DND-41 (cell line): Measurements from ENCODE around the gene TMEM86A.

Source experiments
- ATAC-seq: fragments of 200-7000 bp; cut with Tn5 transposase; 3 replicates; pipeline ENCODE4 v1.9.1; 2021; ENCODE audit warnings: low read depth; ENCODE audit not compliant: insufficient read depth
- DNase-seq: peaks from one replicate; pipeline ENCODE4 v3.0.0-alpha.2; 2020
- H2AFZ ChIP-seq: 2 replicates; pipeline ENCODE4 v1.6.0; 2012; ENCODE audit warnings: low read depth, low read length
- H3K27ac ChIP-seq: 2 replicates; pipeline ENCODE4 v1.5.1; 2012; ENCODE audit warnings: low read length, inconsistent platforms
- H3K27me3 ChIP-seq: fragments of 200-600 bp; sonication (generic); 2 replicates; pipeline ENCODE4 v1.6.0; 2012; ENCODE audit warnings: low read length, mild to moderate bottlenecking, inconsistent platforms; ENCODE audit not compliant: insufficient read depth, poor library complexity
- H3K36me3 ChIP-seq: 2 replicates; pipeline ENCODE4 v1.5.1; 2012; ENCODE audit warnings: low read length, inconsistent platforms; ENCODE audit not compliant: insufficient read depth
- H3K4me1 ChIP-seq: 2 replicates; pipeline ENCODE4 v1.5.1; 2012; ENCODE audit warnings: mild to moderate bottlenecking, low read length; ENCODE audit not compliant: insufficient read depth
- H3K4me2 ChIP-seq: 2 replicates; pipeline ENCODE4 v1.6.0; 2012; ENCODE audit warnings: mild to moderate bottlenecking, moderate library complexity, low read length, inconsistent platforms; ENCODE audit not compliant: insufficient read depth
- H3K4me3 ChIP-seq, 2 experiments: fragments of 200-600 bp in 1 of 2; shearing (Covaris generic) in 1 of 2; 2 replicates each; pipeline ENCODE4 v1.5.1; 2012 to 2016; ENCODE audit warnings: inconsistent platforms in 2 of 2, low read length in 2 of 2, mild to moderate bottlenecking in 2 of 2, low read depth in 1 of 2, moderate library complexity in 1 of 2
- H3K79me2 ChIP-seq: 2 replicates; pipeline ENCODE4 v1.6.0; 2012; ENCODE audit warnings: low read length, inconsistent platforms; ENCODE audit not compliant: insufficient read depth
- H3K9ac ChIP-seq: 2 replicates; pipeline ENCODE4 v1.6.0; 2012; ENCODE audit warnings: low read depth, mild to moderate bottlenecking, inconsistent platforms, low read length, moderate library complexity
- H3K9me3 ChIP-seq: 2 replicates; pipeline ENCODE4 v1.5.1; 2012; ENCODE audit warnings: low read length, moderate library complexity, mild to moderate bottlenecking, inconsistent platforms; ENCODE audit not compliant: insufficient read depth, severe bottlenecking
- H4K20me1 ChIP-seq: 2 replicates; pipeline ENCODE4 v1.6.0; 2012; ENCODE audit warnings: low read length; ENCODE audit not compliant: insufficient read depth
- CTCF ChIP-seq: IDR thresholded peaks from 2 replicates; pipeline ENCODE4 v1.5.1; 2012; ENCODE audit warnings: borderline replicate concordance, low read length, moderate library complexity, mild to moderate bottlenecking; ENCODE audit not compliant: poor library complexity, severe bottlenecking; ENCODE audit errors: extremely low read depth
- EZH2 ChIP-seq: IDR thresholded peaks from 3 replicates; pipeline ENCODE4 v1.6.1; 2012; ENCODE audit warnings: borderline replicate concordance, low read depth, mild to moderate bottlenecking, moderate library complexity, low read length, inconsistent platforms; ENCODE audit not compliant: severe bottlenecking

The TMEM86A gene

GRCh38 chr11:18754308-18754707 lies 55.7 kb downstream of the TMEM86A start:
- H3K4me1 ChIP-seq = no peaks in the 10 kb centered on the region
- no peak overlapping the region for H3K9ac ChIP-seq
- H3K9me3 ChIP-seq = no peaks in the 10 kb centered on the region
- no peak overlapping the region for H3K27ac ChIP-seq
- H3K79me2 ChIP-seq = no peaks in the 10 kb centered on the region
- peaks cover 12% of the 10 kb centered on the region for H3K27me3 ChIP-seq
- no peaks in the 10 kb centered on the region for H3K36me3 ChIP-seq
- no peak for DNase-seq
- no peak overlapping the region for H3K4me3 ChIP-seq
- TF ChIP-seq CTCF = no peak
- TF ChIP-seq EZH2 = no peak
- ATAC-seq = no peak
- no peak overlapping the region for H3K4me2 ChIP-seq
- no peaks in the 10 kb centered on the region for H4K20me1 ChIP-seq
- H2AFZ ChIP-seq = no peak overlapping the region
